ENCODE results near the gene DDX1.
"Not testable (repeated sequence)": the region's sequence is repeated elsewhere in the genome, so short reads cannot be mapped to it uniquely, and the experiment has no call there.

The DDX1 gene

GRCh38 chr2:15616850-15617777 lies 25.4 kb downstream of the DDX1 start:
- no peak for DNase-seq (ENCODE audit: low read depth)

- DNase-seq (ENCODE audit: low read depth): no peak
Measured at GRCh38 chr2:15617778-15618448, 26.2 kb downstream of the DDX1 start.

GRCh38 chr2:15618449-15618855 lies 26.8 kb downstream of the DDX1 start:
- no peak for DNase-seq (ENCODE audit: low read depth)

GRCh38 chr2:15619076-15619475 lies 27.4 kb downstream of the DDX1 start:
- DNase-seq (ENCODE audit: low read depth): no peak

- DNase-seq (ENCODE audit: low read depth): no peak
Measured at GRCh38 chr2:15619510-15619909, 27.8 kb downstream of the DDX1 start.

- DNase-seq (ENCODE audit: low read depth): no peak
Measured at GRCh38 chr2:15619938-15620337, 28.3 kb downstream of the DDX1 start.

- no peak for DNase-seq (ENCODE audit: low read depth)
Measured at GRCh38 chr2:15620340-15620739, 28.7 kb downstream of the DDX1 start.

GRCh38 chr2:15620857-15621471 lies 29.3 kb downstream of the DDX1 start:
- no peak for DNase-seq (ENCODE audit: low read depth)

GRCh38 chr2:15621472-15621870 lies 29.8 kb downstream of the DDX1 start:
- DNase-seq (ENCODE audit: low read depth): not testable (repeated sequence)

GRCh38 chr2:15622214-15622613 lies 30.5 kb downstream of the DDX1 start:
- DNase-seq (ENCODE audit: low read depth): no peak

- no peak for DNase-seq (ENCODE audit: low read depth)
Measured at GRCh38 chr2:15622614-15623480, 31.2 kb downstream of the DDX1 start.

- DNase-seq (ENCODE audit: low read depth): no peak
Measured at GRCh38 chr2:15623481-15623796, 31.8 kb downstream of the DDX1 start.

GRCh38 chr2:15623898-15624541 lies 32.4 kb downstream of the DDX1 start:
- no peak for DNase-seq (ENCODE audit: low read depth)

GRCh38 chr2:15624903-15625302 lies 33.2 kb downstream of the DDX1 start:
- no peak for DNase-seq (ENCODE audit: low read depth)

GRCh38 chr2:15625344-15626036 lies 33.8 kb downstream of the DDX1 start:
- no peak for DNase-seq (ENCODE audit: low read depth)

GRCh38 chr2:15626126-15626525 lies 34.5 kb downstream of the DDX1 start:
- DNase-seq (ENCODE audit: low read depth): no peak

- DNase-seq (ENCODE audit: low read depth): no peak
Measured at GRCh38 chr2:15626967-15627366, 35.3 kb downstream of the DDX1 start.

GRCh38 chr2:15627817-15628684 lies 36.4 kb downstream of the DDX1 start:
- DNase-seq (ENCODE audit: low read depth): no peak

GRCh38 chr2:15628899-15629855 lies 37.5 kb downstream of the DDX1 start:
- DNase-seq (ENCODE audit: low read depth): no peak
